Sciatic nerve (tissue), 2 donors: ENCODE measurements around the gene ASXL1. TPM values are rescaled to one million over a fixed set of nuclear protein-coding genes. Genes with fewer than 3 reads are reported as not detected.

Source experiments
- ATAC-seq: fragments of 200-7000 bp; cut with Tn5 transposase; one replicate; pipeline ENCODE4 v1.9.1; 2020; ENCODE audit warnings: mild to moderate bottlenecking, moderate library complexity
- DNase-seq: peaks from one replicate; pipeline ENCODE4 v3.0.0-alpha.2; 2020; ENCODE audit warnings: low spot score
- intact Hi-C: fragments of 100-400 bp; cut with DNase I; formaldehyde crosslinking; loops from one replicate; pipeline ENCODE4 v1.14.2; 2022
- total RNA-seq: library from RNA; stranded (reverse); fragmentation: NEBNext Ultra II Directional; extraction: Animal tissue kit (Norgen Biotek cat#: 25700); gene quantifications from one replicate; pipeline ENCODE4 v1.2.1, GENCODE V29; 2021
- donor health status: DM: no; HTN: no; CAD: no.
- donor health status: DM: no; HTN: no; CAD: no.

ASXL1 gene
- total RNA-seq, 1 donor from 2014 or later: 113 TPM

DNA sequence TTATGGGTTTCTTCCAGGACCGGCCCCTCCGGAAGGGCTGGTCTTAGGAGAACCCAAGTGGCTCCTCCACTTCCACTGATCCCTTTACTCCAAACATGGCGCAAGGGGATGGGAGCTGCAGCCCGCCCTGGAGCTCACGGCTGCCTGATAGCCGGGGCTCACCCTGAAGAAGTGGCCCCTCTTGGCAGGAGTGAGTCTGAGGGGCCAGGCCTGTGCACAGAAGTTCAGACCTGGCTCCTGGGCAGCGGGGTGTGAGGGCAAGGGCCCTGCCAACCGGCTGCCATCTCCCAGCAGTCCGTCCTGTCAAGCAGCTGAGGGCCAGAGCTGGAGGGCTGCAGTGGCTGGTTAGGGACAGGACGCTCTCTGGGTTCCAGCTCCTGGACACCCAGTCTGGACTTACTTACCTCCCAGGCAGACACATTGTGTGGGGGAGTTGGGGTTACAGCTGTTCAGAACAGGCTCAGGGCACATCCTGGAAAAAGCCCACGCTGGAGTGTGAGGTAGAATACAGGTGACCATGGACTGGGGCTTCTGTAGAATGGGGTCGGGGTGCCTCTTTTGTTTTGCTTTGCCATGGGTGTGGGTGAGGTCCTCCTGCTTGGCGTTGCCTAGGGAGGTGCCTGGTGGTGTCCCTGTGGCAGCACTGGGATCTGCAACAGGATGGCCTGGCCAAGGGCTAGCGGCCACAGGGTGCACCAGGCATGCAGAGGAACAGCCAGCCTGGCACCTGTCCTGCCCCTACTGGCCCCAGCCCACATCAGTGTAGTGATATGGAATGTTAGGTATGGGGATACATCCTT lies 88.4 kb downstream of the ASXL1 start:
- ATAC-seq (no peak), DNase-seq (peak; percentile 53)
- intact Hi-C loops: loop anchor here (10.0 kb wide), 1 partner anchor 242 kb away; the partner anchor contains the start of genes PLAGL2 and POFUT1

DNA sequence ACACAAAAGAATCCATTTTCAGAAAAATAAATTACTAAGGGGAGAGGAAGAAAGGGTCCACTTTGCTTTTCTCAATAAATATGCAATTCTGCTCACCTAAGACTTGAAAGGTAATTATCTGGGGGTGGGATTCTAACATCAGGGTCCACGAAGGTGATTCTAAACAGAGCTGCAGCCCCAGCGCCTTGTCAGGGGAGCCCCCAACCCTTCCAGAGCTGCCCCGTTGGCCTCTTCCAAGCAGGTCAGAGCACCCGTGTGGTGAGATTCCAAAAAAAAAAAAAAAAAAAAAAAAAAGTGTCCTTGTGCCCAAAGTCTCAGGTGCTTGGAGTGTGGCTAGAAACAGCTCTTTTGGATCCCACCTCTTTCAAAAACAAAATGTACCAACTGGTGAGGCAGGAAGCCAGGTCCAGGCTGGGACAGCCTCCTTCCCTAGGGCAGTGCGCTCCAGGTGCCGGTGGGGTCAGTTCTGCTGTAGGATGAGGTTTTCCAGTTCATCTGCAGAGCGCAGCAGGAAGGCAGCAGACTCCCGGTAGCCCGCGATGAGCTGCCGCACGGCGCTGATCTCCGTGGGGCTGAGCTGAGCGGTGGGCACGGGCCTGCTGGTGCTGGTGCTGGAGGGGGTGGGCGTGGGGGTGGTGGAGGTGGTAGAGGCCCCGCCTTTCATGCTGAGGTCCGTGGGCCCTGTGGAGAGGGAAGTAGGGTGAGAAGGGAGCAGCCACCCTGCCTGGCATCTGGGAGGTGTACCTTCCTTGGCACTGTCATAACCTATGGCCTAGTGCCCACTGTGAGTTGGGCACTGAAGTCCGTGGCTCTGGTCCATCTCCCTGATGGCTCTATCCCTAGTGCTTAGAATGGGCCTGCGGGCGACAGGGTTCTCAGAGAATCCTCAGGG lies 89.3 kb downstream of the ASXL1 start:
- peak; percentile 50 for DNase-seq
- intact Hi-C loops: loop anchor here (10.0 kb wide), 1 partner anchor 243 kb away; the partner anchor contains the start of genes PLAGL2 and POFUT1
- ATAC-seq: no peak

- peak; percentile 58 for DNase-seq
- ATAC-seq: peak; percentile 11
- intact Hi-C loops: loop anchor here (10.0 kb wide), 1 partner anchor 244 kb away; the partner anchor contains the start of genes PLAGL2 and POFUT1
These were observed 90.3 kb downstream of the ASXL1 start for GRCh38 chr20:32448306-32449056.

GRCh38 chr20:32449057-32449889 lies 91.1 kb downstream of the ASXL1 start:
- ATAC-seq (peak; percentile 6), DNase-seq (peak; percentile 51)
- intact Hi-C loops: loop anchor here (10.0 kb wide), 1 partner anchor 244 kb away; the partner anchor contains the start of genes PLAGL2 and POFUT1

DNA sequence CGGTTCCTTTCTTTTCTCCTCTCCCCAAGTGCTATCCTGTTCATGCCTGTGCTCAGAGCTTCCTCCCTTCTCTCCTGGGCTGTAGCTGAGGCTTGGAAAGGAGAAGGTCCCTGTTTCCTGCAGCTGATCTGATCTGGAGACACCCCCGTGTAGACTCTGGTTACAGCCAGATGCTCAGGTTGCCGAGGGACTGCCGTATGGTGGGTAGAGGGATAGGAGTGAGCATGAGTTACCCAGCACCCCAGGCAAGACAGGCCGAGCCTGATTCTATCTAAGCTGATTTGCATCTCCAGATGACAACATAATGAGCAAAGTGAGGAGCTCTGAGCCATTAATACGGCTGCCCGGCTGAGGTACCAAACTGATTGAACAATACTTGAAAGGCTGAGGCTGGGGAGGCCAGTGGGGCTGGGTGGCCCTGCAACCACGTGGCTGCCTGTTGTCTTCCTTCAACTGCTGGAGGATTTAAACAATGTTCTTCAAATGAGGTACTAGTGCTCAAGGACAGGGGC lies 91.8 kb downstream of the ASXL1 start:
- intact Hi-C loops: loop anchor here (10.0 kb wide), 2 partner anchors 85 to 245 kb away; partner anchors contain the start of genes PLAGL2 and POFUT1
- no peak for ATAC-seq
- peak; percentile 56 for DNase-seq

DNA sequence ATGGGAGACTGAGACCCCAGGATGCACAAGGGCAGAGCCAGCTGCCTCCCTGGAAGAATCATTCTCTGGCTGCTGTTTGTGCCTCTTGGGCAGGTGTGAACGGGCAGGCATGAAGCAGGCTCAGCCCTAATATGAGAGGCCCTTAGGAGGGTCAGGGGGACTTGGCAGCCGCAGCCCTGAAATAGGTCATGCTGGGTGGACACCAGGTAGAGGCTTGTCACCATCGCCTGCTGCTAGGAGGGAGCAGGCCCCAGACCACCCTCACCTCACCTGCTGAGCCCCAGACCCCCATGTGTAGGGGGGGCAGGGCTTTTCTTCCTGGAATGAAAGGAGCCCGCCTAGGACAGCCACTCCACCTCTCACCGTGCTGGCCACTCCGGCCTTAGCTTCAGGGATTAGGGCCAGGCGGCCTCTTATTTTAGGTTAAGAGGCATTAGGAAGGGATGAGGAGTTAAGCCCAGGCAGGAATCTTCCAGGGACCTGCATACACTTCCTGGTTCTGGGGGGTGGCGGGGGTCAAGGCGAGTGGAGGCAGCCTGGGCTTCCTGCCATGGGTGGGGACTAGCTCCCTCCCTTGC lies 92.4 kb downstream of the ASXL1 start:
- peak; percentile 43 for DNase-seq
- no peak for ATAC-seq

GRCh38 chr20:32451340-32451681 lies 93.2 kb downstream of the ASXL1 start:
- no peak for DNase-seq
- intact Hi-C loops: loop anchor here (10.0 kb wide), 1 partner anchor 87 kb away; no protein-coding TSS in a partner anchor
- no peak for ATAC-seq

More for the DNA sequence above, 92.4 kb downstream of the ASXL1 start:
- intact Hi-C loops: loop anchor here (10.0 kb wide), 1 partner anchor 86 kb away; no protein-coding TSS in a partner anchor

DNA sequence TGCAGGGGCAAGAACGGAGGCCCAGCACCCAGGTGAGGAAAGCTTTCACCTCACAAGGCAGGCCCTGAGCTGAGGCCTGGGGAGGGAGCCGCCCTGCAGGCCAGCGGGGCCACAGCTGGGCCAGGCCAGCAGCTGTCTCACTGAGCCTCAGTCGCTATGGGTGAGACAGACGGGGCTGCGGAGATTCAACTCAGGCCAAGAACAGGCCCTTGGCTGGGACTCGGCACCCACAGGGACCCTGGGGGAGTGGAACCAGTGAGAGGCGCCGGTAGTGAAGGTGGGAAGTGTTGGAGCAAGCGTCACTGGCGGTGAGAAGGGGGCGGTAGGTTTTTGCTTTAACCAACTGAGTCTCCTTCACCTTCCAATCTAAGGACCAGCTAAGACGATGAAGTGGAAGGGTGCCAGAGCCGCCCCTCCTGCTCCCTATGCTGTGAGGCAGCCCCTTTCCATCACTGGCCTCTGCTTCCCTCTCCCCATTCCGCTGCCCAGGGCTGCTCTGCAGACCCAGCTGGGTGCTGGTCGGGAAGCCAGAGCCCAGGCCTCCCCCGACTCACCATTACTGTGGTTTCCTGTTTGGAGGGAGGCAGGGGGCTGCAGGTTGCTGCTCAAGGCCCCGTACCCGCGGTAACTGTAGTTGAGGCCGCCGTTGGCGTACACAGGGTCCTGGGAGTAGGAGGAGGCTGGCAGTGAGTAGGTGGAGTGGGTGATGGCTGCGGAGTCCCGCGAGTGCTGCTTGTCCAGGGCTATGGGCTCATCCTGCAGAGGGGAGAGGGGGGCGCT lies 93.7 kb downstream of the ASXL1 start:
- ATAC-seq: no peak
- DNase-seq: no peak
- intact Hi-C loops: loop anchor here (10.0 kb wide), 1 partner anchor 87 kb away; no protein-coding TSS in a partner anchor

GRCh38 chr20:32452776-32453466 lies 94.8 kb downstream of the ASXL1 start:
- no peak for DNase-seq
- intact Hi-C loops: loop anchor here (10.0 kb wide), 1 partner anchor 88 kb away; no protein-coding TSS in a partner anchor
- ATAC-seq: no peak

DNA sequence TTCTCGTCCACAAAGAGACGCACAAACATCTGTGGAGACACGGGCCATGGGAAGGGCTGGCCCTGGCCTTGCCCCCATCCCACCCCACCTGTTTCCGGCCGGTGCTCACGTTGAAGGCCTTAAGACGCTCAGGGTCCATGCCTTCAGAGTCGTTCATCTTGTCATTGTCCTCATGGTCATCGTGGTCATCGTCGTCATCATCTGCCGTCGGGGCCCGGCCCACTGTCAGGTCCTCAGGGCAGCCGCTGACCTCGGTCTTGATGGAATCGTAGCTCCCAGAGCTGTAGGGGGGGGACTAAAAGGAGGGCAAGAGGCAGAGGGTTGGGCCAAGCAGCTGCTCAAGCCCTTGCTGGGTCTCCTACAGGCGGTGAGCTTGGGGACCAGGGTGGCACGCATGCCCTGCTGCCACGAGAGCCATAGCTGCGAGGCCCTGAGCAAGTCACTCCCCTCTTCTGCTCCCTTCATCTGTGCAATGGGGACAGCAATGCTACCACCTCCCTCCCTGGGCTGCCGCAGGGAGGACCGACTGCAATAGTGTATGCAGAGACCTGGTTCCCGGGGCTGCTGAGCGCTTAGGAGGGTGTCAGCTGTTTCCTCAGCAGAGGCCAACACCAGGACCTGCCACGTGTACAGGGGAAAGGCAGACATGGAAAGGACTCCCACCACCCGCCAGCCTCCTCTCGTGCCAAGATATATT lies 95.5 kb downstream of the ASXL1 start:
- ATAC-seq (no peak), DNase-seq (no peak)
- intact Hi-C loops: loop anchor here (10.0 kb wide), 1 partner anchor 89 kb away; no protein-coding TSS in a partner anchor

- DNase-seq (no peak), ATAC-seq (no peak)
- intact Hi-C loops: loop anchor here (10.0 kb wide), 1 partner anchor 90 kb away; no protein-coding TSS in a partner anchor
These were observed 96.3 kb downstream of the ASXL1 start for GRCh38 chr20:32454164-32455145.

- no peak for ATAC-seq
- no peak for DNase-seq
- intact Hi-C loops: loop anchor here (10.0 kb wide), 1 partner anchor 91 kb away; no protein-coding TSS in a partner anchor
These were observed 97.2 kb downstream of the ASXL1 start for GRCh38 chr20:32455171-32455900.
